HG03571 (cell line): ENCODE measurements around the gene LCN10.
"Not testable (repeated sequence)": the region's sequence is repeated elsewhere in the genome, so short reads cannot be mapped to it uniquely, and the experiment has no call there.

Source experiments
- ATAC-seq: cut with Tn5 transposase; IDR thresholded peaks from one replicate; pipeline ENCODE4 v1.9.1; 2021; ENCODE audit not compliant: unreplicated experiment

LCN10 gene

GRCh38 chr9:136742591-136743391 is at the start of gene LCN10:
LCN10 (minus strand) TSS chr9:136742940; CDS start chr9:136742903, 37 bp downstream.
- ATAC-seq, result no peak

- no peak for ATAC-seq
These were observed 49.0 kb upstream of the LCN10 start for GRCh38 chr9:136791516-136792276.

- ATAC-seq, result peak; percentile 88
These were observed 48.1 kb upstream of the LCN10 start, which contains the start of gene TMEM141 for GRCh38 chr9:136790640-136791515. TMEM141 (plus strand) TSS chr9:136791344; CDS start chr9:136791371, 27 bp downstream.

GRCh38 chr9:136789523-136789937 is 46.8 kb upstream of the LCN10 start:
- ATAC-seq, result no peak

GRCh38 chr9:136788644-136789522 is 46.1 kb upstream of the LCN10 start:
- not testable (repeated sequence) for ATAC-seq

- ATAC-seq, result no peak
These were observed 45.1 kb upstream of the LCN10 start for GRCh38 chr9:136787690-136788400.

GRCh38 chr9:136786983-136787382 is 44.2 kb upstream of the LCN10 start:
- not testable (repeated sequence) for ATAC-seq

GRCh38 chr9:136786451-136786850 is 43.7 kb upstream of the LCN10 start:
- no peak for ATAC-seq

GRCh38 chr9:136785565-136786355 is 43.0 kb upstream of the LCN10 start:
- ATAC-seq, result not testable (repeated sequence)

- ATAC-seq, result no peak
These were observed 42.2 kb upstream of the LCN10 start for GRCh38 chr9:136784997-136785361.

- ATAC-seq, result no peak
These were observed 41.7 kb upstream of the LCN10 start for GRCh38 chr9:136784249-136784996.

- ATAC-seq, result no peak
These were observed 39.7 kb upstream of the LCN10 start for GRCh38 chr9:136782452-136782851.

GRCh38 chr9:136779808-136780207 is 37.1 kb upstream of the LCN10 start:
- ATAC-seq, result no peak

- ATAC-seq, result no peak
These were observed 34.6 kb upstream of the LCN10 start for GRCh38 chr9:136777359-136777758.

GRCh38 chr9:136776947-136777346 is 34.2 kb upstream of the LCN10 start:
- ATAC-seq, result no peak

- ATAC-seq, result no peak
These were observed 32.5 kb upstream of the LCN10 start for GRCh38 chr9:136775191-136775590.

- ATAC-seq, result no peak
These were observed 31.8 kb upstream of the LCN10 start for GRCh38 chr9:136774416-136775045.
